HG02642 (cell line): ENCODE measurements around the gene FAM72A.
"Not testable (repeated sequence)": the region's sequence is repeated elsewhere in the genome, so short reads cannot be mapped to it uniquely, and the experiment has no call there.

Experiments used
- ATAC-seq: cut with Tn5 transposase; IDR thresholded peaks from one replicate; pipeline ENCODE4 v1.9.1; 2021; ENCODE audit warnings: mild to moderate bottlenecking; ENCODE audit not compliant: unreplicated experiment, poor library complexity

The FAM72A gene

GRCh38 chr1:206218285-206218684 is 15.6 kb upstream of the FAM72A start:
- not testable (repeated sequence) for ATAC-seq

DNA sequence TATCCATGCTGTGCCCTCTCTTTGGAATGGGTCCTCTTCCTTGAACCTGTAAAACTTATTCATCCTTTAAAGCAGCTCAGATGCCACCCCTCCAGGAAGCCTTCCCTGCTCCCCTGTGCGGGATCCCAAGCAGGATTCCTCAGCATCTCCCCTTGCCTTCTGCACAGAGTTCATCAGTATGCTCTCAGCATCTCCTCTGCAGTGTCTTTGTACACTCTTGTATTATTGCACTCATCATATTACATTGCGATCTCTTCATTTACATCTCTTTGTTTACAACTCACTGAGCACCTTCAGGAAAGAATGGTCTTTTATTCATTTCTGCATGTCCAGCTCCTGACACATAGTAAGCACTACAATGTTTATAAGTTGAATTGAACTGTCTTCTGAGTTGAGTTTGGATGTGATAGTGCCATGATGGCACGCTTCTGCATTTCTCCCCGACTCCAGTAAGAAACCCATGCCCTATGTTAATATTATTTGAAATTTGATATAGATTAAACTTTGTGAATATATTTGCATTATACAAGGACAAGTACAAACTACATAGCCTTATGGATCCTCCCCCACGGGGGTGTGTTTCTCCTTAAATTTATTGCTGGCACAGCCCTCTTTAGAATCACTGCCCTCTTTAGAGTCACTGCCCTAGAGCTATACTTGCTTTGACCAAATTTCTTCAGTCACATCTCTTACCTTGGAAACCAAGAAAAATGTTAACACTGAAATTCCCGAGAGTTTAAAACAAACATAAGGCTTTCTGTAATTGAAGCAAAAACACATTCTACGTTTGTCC is 13.2 kb upstream of the FAM72A start:
- ATAC-seq = not testable (repeated sequence)

DNA sequence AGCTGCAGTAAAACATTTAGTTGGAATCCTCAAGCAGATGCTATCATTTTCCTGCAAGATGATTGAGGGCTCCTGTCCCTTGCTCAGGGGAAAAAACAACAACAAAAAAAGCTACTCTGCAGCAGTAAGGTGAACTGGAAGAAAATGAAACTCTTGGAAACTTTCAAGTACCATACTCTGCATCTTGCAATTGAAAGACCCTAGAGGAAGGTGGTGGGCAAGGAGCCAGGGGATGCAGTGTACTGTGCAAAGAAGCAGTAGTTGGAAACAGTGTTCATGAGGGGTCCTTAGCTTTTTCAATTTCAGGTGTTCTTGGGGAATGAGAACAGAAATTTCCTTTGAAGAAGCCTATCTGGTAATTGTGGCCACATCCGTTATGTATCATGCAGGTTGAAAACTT is 8.2 kb upstream of the FAM72A start:
- not testable (repeated sequence) for ATAC-seq

- not testable (repeated sequence) for ATAC-seq
These were observed 2.9 kb upstream of the FAM72A start for GRCh38 chr1:206205569-206205968.

GRCh38 chr1:206204871-206205270 is 2.2 kb upstream of the FAM72A start:
- ATAC-seq = not testable (repeated sequence)

DNA sequence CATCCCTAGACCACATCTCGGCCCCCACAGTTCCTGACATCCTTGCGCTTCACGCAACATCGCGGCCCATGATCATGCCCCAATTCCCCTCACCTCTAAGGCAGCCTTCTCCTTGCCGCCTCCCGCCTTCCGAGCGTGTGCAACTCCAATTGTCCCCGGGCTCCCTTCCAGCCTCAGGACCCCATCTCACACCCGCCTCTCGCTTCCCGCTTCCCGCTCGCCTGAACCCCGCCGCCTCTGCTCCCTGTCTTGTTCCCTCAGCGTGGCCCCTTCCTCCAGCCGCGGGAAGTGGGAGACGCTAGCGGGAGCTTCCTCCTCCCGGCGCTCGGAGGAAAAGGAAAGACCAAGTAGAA is 1.5 kb upstream of the FAM72A start:
- not testable (repeated sequence) for ATAC-seq

DNA sequence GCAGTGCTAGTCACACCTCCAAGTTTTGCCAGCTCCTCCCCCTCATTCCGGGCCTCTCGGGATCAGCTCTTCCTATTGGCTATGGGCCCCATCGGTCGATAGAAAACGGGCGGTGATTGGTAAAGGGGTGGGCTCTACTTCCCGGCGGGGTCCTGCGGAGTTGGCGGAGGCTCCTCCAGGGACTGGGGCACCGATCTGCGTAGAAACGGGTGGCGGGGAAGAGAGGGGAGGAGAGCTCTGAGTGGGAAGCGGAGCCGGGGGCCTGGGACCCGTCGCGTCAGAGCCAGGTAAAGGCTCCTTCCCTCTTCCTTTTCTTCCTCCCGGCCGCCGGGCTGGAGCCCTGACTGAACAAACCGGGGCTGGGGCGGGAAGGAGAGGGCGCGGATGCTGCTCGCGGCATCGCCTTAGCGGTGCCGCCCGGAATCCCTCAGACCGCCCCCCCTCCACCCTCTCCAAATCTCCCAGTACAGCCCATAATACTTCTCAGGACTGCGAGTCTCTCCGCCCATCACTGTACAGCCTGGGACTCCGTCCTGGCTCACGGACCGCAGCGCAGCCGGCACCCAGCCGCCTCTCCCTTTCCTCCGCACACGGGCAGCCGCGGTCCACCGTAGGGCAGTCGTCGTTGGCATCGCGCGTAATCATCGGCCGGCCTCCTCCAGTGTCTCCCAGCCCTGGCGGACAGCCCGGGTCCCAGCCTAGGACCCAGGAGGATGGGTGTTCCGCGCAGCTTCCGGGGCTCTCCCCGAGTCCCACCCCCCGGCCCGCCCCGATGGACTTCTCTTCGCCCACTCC is 922 bp upstream of the FAM72A start, which contains the start of gene SRGAP2:
SRGAP2 (plus strand) TSS at position 178 of the 795 bp plus-strand sequence. CDS start 2,430 bp downstream, outside the sequence.
- peak; percentile 20 for ATAC-seq

DNA sequence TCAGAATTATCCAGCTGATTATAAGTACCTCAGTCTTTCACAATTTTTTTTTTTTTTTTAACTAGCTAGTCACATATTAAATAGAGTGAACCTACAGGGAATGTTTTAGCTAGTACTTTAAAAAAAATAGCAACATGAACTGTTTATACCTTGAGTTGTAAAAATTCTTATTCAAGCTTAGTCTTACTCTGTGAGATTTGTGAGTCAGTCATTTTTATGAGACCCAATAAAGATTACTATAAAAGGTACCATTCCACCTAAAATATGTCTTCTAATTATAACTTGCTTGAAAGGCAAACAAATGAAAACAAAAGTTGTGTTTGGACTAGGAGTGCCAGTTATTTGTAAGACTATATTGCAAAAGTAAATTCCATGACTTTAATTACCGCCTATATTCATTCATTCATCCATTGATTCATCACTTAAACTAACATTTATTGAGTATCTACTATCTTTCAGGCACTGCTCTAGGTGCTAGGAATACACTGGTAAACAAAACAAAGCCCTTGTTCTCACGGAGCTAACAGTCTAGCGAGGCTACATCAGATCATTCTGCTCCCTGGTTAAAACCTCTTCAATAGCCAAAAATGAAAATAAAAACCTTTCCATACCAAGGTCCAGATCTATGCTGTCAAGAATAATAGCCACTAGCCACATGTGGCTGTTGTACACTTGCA is 5.8 kb downstream of the FAM72A start:
- not testable (repeated sequence) for ATAC-seq

DNA sequence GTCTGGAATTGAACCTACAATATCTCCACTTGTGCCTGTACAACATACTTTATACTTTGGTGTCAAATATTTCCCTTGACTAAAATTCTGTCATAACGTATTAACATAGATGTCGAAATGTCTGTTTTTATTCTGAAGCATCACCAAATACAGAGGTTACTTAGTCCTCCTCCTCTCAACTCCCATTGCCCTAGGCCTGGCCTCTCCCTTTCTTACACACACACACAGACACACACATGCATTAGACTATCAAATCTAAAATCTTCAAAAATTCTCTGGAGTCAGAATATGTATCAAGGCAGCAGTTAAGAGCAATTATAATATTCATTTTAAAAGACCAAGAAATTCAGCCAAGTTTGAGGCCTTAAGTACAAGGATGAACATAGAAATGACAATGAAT is 7.5 kb downstream of the FAM72A start:
- ATAC-seq = not testable (repeated sequence)

- ATAC-seq = not testable (repeated sequence)
These were observed 15.8 kb downstream of the FAM72A start for GRCh38 chr1:206186826-206187225.

DNA sequence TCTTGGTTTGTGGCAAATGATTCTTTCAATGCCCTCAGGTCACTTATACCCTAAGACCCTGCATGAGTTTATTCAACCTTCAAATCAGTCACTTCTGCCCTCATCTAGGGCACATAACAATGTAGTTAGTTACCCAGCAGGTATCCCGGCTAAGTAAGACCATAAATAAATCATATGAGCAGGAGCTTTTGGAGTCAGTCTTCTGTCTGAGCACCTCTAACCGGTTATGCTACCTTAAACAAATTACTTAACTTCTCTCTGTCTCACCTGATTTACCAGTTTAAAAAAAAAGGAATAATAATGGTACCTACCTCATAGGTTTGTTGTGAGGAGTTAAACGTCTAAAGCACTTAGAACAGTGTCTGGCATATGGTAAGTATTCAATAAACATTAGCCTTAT is 16.9 kb downstream of the FAM72A start:
- not testable (repeated sequence) for ATAC-seq

GRCh38 chr1:206183788-206184187 is 18.9 kb downstream of the FAM72A start:
- ATAC-seq = not testable (repeated sequence)

DNA sequence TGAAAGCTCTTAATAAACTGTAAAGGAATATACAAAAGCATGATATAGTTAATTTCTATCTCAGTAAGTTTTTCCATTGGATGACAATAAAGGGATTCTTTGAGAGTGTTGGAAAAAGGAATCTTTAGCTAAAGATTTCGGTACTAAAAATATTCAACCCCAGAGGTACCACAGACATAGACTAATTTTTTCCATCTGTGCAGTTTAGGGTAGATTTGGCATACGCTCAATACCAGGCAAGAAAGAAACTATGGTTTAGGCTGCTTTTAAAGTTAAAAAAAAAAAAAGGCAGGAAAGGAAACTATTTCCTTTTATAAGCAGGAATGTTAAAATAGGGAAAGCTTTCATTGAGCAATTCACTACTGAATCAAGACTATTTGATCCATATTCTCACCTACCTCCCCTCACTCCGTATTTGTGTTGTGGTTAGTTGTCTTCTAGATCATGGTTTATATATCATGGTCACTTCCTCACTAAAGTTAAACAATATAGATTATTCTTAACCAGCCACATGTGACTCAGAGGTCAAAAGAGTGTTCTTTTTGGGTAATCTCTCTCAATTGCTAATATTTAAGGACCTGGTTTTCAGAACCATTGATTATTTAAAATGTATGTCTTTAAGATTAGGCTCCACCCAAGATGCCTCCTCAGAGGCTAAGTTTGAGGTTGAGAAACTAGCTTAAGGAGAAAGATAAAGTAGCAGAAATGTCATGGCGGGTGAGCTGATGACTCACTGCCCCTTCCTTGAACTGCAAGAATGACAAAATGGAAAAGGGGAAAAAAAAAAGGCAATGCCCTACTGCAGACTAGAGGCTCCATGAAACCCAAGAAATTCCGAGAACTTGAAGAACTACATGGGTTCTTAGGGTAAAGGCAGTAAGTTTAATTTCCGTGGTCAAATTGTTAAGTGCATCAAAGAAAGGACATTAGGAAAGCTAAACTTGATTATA is 20.0 kb downstream of the FAM72A start:
- not testable (repeated sequence) for ATAC-seq

- not testable (repeated sequence) for ATAC-seq
These were observed 23.0 kb downstream of the FAM72A start for GRCh38 chr1:206179666-206180065.

- not testable (repeated sequence) for ATAC-seq
These were observed 24.3 kb downstream of the FAM72A start for GRCh38 chr1:206178061-206178989.

DNA sequence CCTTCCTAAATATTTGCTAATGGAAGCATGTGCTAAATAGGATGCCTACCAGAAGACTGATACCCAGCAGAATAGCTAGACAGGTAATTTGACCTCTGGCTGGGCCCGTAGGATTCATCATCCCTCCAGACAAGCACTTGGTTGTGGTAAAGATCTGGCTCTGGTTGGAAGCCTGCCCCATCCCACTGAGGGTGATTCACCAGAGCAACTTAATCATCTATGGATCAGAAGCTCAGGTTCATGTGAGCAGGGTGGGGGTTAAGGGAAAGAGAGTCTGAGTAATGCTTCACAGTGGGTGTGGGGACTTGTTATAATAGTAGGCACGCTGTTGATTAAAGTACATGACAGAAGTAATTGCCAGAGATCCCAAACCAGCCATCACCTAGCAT is 26.5 kb downstream of the FAM72A start:
- ATAC-seq = not testable (repeated sequence)

- not testable (repeated sequence) for ATAC-seq
These were observed 27.1 kb downstream of the FAM72A start for GRCh38 chr1:206175459-206176113.
